HS-27A (cell line): ENCODE data around the gene ARID4B.

Source experiments
- DNase-seq: peaks from one replicate; pipeline ENCODE4 v3.0.0-alpha.2; 2012; ENCODE audit warnings: low read depth, missing footprints

Gene ARID4B

GRCh38 chr1:235127732-235128455 lies 200.1 kb downstream of the ARID4B start:
- no peak for DNase-seq

DNA sequence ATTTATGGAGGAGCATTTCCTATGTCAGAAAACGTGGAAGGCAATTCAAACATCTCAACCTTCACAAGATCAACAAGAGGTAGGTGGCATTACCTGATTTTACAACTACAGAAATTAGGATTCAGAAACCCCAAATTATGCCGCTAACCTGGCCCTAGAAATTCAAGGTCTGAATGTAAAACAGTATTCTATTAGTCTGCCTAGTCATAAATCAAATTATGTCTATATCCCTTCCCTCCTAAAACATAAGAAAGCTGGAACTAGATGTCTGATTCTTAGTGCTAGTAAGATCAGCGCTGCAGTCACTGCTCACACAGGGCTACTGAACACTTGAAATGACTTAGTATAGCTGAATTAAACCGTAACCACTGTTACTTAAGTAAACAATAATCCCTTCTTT lies 200.8 kb downstream of the ARID4B start:
- no peak for DNase-seq

- no peak for DNase-seq
These were observed 203.3 kb downstream of the ARID4B start for GRCh38 chr1:235124665-235125064.

GRCh38 chr1:235124111-235124510 lies 203.9 kb downstream of the ARID4B start:
- DNase-seq, result no peak

GRCh38 chr1:235122348-235122747 lies 205.6 kb downstream of the ARID4B start:
- no peak for DNase-seq
